GM12892 (cell line): ENCODE results near the gene FGFBP1.

ENCODE experiments used
- DNase-seq: peaks from one replicate; pipeline ENCODE4 v3.0.0; 2011; ENCODE audit not compliant: insufficient read length
- FAIRE-seq: peaks from 2 replicates; lab custom pipeline; 2011; peaks lifted over from hg19 to GRCh38; lab: Jason Lieb, UNC
- POLR2A ChIP-seq: IDR thresholded peaks from 2 replicates; pipeline ENCODE4 v1.6.1; 2011; ENCODE audit warnings: low read depth, low read length, control low read depth
- POLR2AphosphoS5 ChIP-seq: IDR thresholded peaks from 2 replicates; pipeline ENCODE4 v1.6.1; 2011; ENCODE audit warnings: low read depth, low read length, control low read depth
- TAF1 ChIP-seq: IDR thresholded peaks from 2 replicates; pipeline ENCODE4 v1.6.1; 2011; ENCODE audit warnings: low read depth, mild to moderate bottlenecking, control low read depth, low read length, borderline replicate concordance

Gene FGFBP1

GRCh38 chr4:15942283-15942682 lies 3.7 kb upstream of the FGFBP1 start:
- DNase-seq (no peak), FAIRE-seq (no peak)
- TF ChIP-seq POLR2A (no peak), TAF1 (no peak), POLR2AphosphoS5 (no peak)

GRCh38 chr4:15938182-15938581 lies 358 bp downstream of the FGFBP1 start:
- no peak for DNase-seq
- no peak for TF ChIP-seq POLR2A
- no peak for TF ChIP-seq TAF1
- TF ChIP-seq POLR2AphosphoS5 = no peak
- no peak for FAIRE-seq

GRCh38 chr4:15936495-15936894 lies 2.0 kb downstream of the FGFBP1 start:
- TF ChIP-seq POLR2AphosphoS5 (no peak), POLR2A (no peak), TAF1 (no peak)
- DNase-seq (no peak), FAIRE-seq (no peak)

GRCh38 chr4:15935504-15936402 lies 2.8 kb downstream of the FGFBP1 start:
- no peak for TF ChIP-seq POLR2A
- no peak for TF ChIP-seq POLR2AphosphoS5
- no peak for TF ChIP-seq TAF1

GRCh38 chr4:15934259-15934658 lies 4.3 kb downstream of the FGFBP1 start:
- FAIRE-seq (no peak), DNase-seq (no peak)
- TF ChIP-seq POLR2AphosphoS5 = no peak
- no peak for TF ChIP-seq POLR2A
- TF ChIP-seq TAF1 = no peak

More at GRCh38 chr4:15935504-15936402, 2.8 kb downstream of the FGFBP1 start:
- FAIRE-seq (no peak), DNase-seq (no peak)

- FAIRE-seq (no peak), DNase-seq (no peak)
- TF ChIP-seq POLR2A (no peak), POLR2AphosphoS5 (no peak), TAF1 (no peak)
Observed at GRCh38 chr4:15931451-15932210, 6.9 kb downstream of the FGFBP1 start.

GRCh38 chr4:15930314-15930713 lies 8.2 kb downstream of the FGFBP1 start:
- no peak for TF ChIP-seq POLR2AphosphoS5
- no peak for TF ChIP-seq TAF1
- TF ChIP-seq POLR2A = no peak

GRCh38 chr4:15929540-15929939 lies 9.0 kb downstream of the FGFBP1 start:
- FAIRE-seq (no peak), DNase-seq (no peak)
- TF ChIP-seq POLR2AphosphoS5 = no peak
- TF ChIP-seq TAF1 = no peak
- TF ChIP-seq POLR2A = no peak

More at GRCh38 chr4:15930314-15930713, 8.2 kb downstream of the FGFBP1 start:
- FAIRE-seq (no peak), DNase-seq (no peak)

GRCh38 chr4:15928883-15929282 lies 9.7 kb downstream of the FGFBP1 start:
- DNase-seq = no peak
- no peak for TF ChIP-seq POLR2A
- no peak for TF ChIP-seq POLR2AphosphoS5
- no peak for TF ChIP-seq TAF1
- FAIRE-seq = no peak

GRCh38 chr4:15926486-15926885 lies 12.1 kb downstream of the FGFBP1 start:
- TF ChIP-seq POLR2A (no peak), TAF1 (no peak), POLR2AphosphoS5 (no peak)
- DNase-seq = no peak
- FAIRE-seq = no peak

- FAIRE-seq (no peak), DNase-seq (no peak)
- TF ChIP-seq POLR2A (no peak), TAF1 (no peak), POLR2AphosphoS5 (no peak)
Observed at GRCh38 chr4:15925830-15926229, 12.7 kb downstream of the FGFBP1 start.
